ENCODE data around the gene GCM1.

- TF ChIP-seq, protein P1, sequence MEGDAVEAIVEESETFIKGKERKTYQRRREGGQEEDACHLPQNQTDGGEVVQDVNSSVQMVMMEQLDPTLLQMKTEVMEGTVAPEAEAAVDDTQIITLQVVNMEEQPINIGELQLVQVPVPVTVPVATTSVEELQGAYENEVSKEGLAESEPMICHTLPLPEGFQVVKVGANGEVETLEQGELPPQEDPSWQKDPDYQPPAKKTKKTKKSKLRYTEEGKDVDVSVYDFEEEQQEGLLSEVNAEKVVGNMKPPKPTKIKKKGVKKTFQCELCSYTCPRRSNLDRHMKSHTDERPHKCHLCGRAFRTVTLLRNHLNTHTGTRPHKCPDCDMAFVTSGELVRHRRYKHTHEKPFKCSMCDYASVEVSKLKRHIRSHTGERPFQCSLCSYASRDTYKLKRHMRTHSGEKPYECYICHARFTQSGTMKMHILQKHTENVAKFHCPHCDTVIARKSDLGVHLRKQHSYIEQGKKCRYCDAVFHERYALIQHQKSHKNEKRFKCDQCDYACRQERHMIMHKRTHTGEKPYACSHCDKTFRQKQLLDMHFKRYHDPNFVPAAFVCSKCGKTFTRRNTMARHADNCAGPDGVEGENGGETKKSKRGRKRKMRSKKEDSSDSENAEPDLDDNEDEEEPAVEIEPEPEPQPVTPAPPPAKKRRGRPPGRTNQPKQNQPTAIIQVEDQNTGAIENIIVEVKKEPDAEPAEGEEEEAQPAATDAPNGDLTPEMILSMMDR (IDR thresholded peaks at IDR 0.05 in 4 of 5, conservative IDR thresholded peaks at IDR 0.05 in 1 of 5): no peak
- no peak for TF ChIP-seq POLR2A (IDR thresholded peaks at IDR 0.05)
These were observed 40.2 kb upstream of the GCM1 start for GRCh38 chr6:53188833-53189232.

All from gastrocnemius medialis (tissue), 4 donors.